HEK293T (cell line): Measurements from ENCODE around the gene OTUD3.

ENCODE experiments used
- CTCF ChIA-PET: fragments of 350-600 bp; formaldehyde crosslinking; extraction: SDS; loops from one replicate; lab custom pipeline; 2021; ENCODE audit warnings: antibody characterized with exemption, inconsistent platforms; lab: Yijun Ruan, JAX
- POLR2A ChIA-PET: fragments of 350-600 bp; formaldehyde crosslinking; extraction: SDS; loops from one replicate; lab custom pipeline; 2020; ENCODE audit warnings: antibody characterized with exemption, inconsistent platforms; lab: Yijun Ruan, JAX
- DNase-seq: peaks from one replicate; pipeline ENCODE4 v3.0.0; 2012; ENCODE audit warnings: mixed read lengths; ENCODE audit errors: extremely low spot score
- ARNT ChIP-seq: fragments of 450-650 bp; IDR thresholded peaks from 2 replicates; pipeline ENCODE4 v1.6.1; 2017; ENCODE audit warnings: mild to moderate bottlenecking
- BHLHE40 ChIP-seq: fragments of 450-650 bp; IDR thresholded peaks from 2 replicates; pipeline ENCODE4 v1.6.1; 2016; ENCODE audit warnings: mild to moderate bottlenecking, moderate library complexity, borderline replicate concordance
- CTBP1 ChIP-seq: fragments of 450-650 bp; IDR thresholded peaks from 2 replicates; pipeline ENCODE4 v1.6.1; 2016; ENCODE audit warnings: borderline replicate concordance
- ELF4 ChIP-seq: fragments of 450-650 bp; IDR thresholded peaks from 2 replicates; pipeline ENCODE4 v1.6.1; 2017; ENCODE audit warnings: antibody characterized with exemption
- FOXA1 ChIP-seq: fragments of 450-650 bp; IDR thresholded peaks from 2 replicates; pipeline ENCODE4 v1.6.1; 2016; ENCODE audit warnings: mild to moderate bottlenecking
- FOXK2 ChIP-seq: fragments of 450-650 bp; IDR thresholded peaks from 2 replicates; pipeline ENCODE4 v1.6.1; 2016; ENCODE audit warnings: mild to moderate bottlenecking
- FOXM1 ChIP-seq: fragments of 450-650 bp; IDR thresholded peaks from 2 replicates; pipeline ENCODE4 v1.6.1; 2017; ENCODE audit warnings: mild to moderate bottlenecking, borderline replicate concordance
- HDGF ChIP-seq: fragments of 450-650 bp; IDR thresholded peaks from 2 replicates; pipeline ENCODE4 v1.6.1; 2017; ENCODE audit warnings: antibody characterized with exemption, borderline replicate concordance
- L3MBTL2 ChIP-seq: fragments of 450-650 bp; conservative IDR thresholded peaks from 2 replicates; pipeline ENCODE4 v1.6.1; 2016; ENCODE audit warnings: mild to moderate bottlenecking
- LEF1 ChIP-seq: fragments of 450-650 bp; IDR thresholded peaks from 2 replicates; pipeline ENCODE4 v1.6.1; 2017; ENCODE audit warnings: mild to moderate bottlenecking, borderline replicate concordance
- NFRKB ChIP-seq: fragments of 450-650 bp; IDR thresholded peaks from 2 replicates; pipeline ENCODE4 v1.6.1; 2016; ENCODE audit warnings: mild to moderate bottlenecking, moderate library complexity
- SP1 ChIP-seq: fragments of 450-650 bp; IDR thresholded peaks from 2 replicates; pipeline ENCODE4 v1.6.1; 2017
- SUZ12 ChIP-seq: fragments of 450-650 bp; IDR thresholded peaks from 2 replicates; pipeline ENCODE4 v1.6.1; 2016; ENCODE audit warnings: mild to moderate bottlenecking
- TARDBP ChIP-seq: fragments of 450-650 bp; IDR thresholded peaks from 2 replicates; pipeline ENCODE4 v1.6.1; 2016
- ZNF384 ChIP-seq: fragments of 450-650 bp; IDR thresholded peaks from 2 replicates; pipeline ENCODE4 v1.6.1; 2016
- TF ChIP-seq, protein P1 (sequence below): fragments of 450-650 bp; IDR thresholded peaks from 2 replicates; pipeline ENCODE4 v1.6.1; 2016

The OTUD3 gene

DNA sequence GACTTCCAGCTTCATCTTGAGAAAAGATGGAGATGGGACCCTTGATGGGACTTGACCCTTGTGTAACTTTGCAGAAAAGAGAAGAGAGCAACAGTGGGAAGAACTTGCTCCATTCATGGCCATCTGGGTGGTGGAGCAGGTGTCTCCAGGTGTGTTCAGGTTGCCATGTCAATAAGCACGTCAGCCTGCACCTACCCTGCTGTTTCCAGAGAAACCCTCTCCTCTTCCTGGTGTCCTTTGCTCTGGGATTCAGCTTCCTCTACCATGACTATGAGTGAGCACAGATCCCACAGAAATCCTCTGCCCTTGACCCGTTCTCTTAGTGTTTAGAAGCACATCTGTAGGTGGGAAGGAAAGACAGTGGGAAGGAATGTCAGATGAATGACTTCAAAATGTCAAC, 21.8 kb upstream of the OTUD3 start:
- TF ChIP-seq, protein P1, sequence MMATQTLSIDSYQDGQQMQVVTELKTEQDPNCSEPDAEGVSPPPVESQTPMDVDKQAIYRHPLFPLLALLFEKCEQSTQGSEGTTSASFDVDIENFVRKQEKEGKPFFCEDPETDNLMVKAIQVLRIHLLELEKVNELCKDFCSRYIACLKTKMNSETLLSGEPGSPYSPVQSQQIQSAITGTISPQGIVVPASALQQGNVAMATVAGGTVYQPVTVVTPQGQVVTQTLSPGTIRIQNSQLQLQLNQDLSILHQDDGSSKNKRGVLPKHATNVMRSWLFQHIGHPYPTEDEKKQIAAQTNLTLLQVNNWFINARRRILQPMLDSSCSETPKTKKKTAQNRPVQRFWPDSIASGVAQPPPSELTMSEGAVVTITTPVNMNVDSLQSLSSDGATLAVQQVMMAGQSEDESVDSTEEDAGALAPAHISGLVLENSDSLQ = no peak
- TF ChIP-seq L3MBTL2 = no peak
- TF ChIP-seq SUZ12 = no peak
- no peak for TF ChIP-seq FOXM1
- TF ChIP-seq FOXA1 = no peak
- TF ChIP-seq ELF4 = no peak
- no peak for TF ChIP-seq SP1
- TF ChIP-seq NFRKB = no peak
- TF ChIP-seq FOXK2 = no peak
- no peak for TF ChIP-seq BHLHE40
- no peak for TF ChIP-seq HDGF
- no peak for TF ChIP-seq TARDBP
- TF ChIP-seq ZNF384 = no peak
- no peak for TF ChIP-seq ARNT
- TF ChIP-seq LEF1 = no peak
- TF ChIP-seq CTBP1 = no peak
- DNase-seq = no peak
- POLR2A ChIA-PET = no interaction called here
- CTCF ChIA-PET = interaction anchor here (0.6 kb wide), 1 partner anchor 211 kb away, joined by 3 read pairs; no protein-coding TSS in a partner anchor

DNA sequence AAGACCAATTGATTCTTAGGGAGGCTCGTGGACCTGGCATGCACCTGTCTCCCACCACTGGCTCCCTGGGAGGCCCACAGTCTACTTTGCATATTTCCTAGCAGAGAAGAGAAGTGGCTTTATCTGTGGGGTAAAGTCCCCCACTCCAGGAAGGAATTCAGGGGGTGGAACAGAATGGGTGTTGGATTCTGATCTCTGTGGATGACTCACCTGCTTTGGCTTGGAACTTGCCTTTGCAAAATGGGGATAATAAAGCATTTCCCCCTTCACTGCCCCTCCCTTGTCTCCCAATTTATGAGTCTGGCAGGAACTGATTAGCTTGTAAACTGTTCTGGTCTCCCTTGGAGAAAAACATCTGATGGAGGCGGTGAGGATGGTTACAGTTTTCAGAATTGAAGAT, 21.2 kb upstream of the OTUD3 start:
- DNase-seq = no peak
- POLR2A ChIA-PET = no interaction called here
- CTCF ChIA-PET = no interaction called here
- TF ChIP-seq, protein P1 = no peak
- TF ChIP-seq CTBP1 (no peak), TARDBP (no peak), FOXM1 (no peak), BHLHE40 (no peak), HDGF (no peak)

DNA sequence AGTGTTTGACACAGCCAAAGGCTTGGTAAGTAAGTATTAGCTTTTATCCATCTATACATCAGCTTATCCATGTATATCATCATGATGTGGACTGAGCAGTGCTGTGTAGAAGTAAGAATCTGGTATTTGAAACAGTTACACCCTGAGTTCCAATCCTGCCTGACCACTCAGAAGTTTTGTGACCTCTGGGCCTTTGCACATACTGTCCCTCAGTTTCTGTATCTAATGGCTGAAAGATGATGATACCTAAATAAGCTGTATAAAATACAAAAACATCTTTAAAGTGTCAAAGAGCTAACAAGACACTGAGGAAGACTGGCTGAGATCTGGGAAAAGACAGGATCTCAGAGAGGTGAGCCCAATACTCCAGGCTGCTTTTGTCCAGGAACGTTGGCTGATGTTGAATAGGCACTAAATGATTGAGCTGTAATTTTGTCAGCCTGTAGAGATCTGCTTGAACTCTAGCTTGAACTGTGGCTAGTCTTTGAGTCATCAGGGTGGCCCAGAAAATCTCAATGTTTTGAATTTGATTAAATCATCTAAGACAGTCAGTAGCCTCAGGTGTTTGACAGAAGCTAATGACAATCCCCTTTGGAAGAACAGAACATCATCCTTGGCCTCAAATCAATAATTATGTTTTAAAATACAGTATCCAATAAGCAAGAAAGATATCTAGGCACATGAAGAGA, 20.2 kb upstream of the OTUD3 start:
- ChIA-PET CTCF (interaction anchor here (0.5 kb wide), 1 partner anchor 56 kb away, joined by 3 read pairs; no protein-coding TSS in a partner anchor), POLR2A (interaction anchor here (0.8 kb wide), 1 partner anchor 20 kb away, joined by 4 read pairs; the partner anchor contains the start of gene OTUD3)
- no peak for DNase-seq
- TF ChIP-seq TARDBP = no peak
- no peak for TF ChIP-seq FOXA1
- TF ChIP-seq CTBP1 = no peak
- no peak for TF ChIP-seq FOXM1
- TF ChIP-seq, protein P1 = no peak
- TF ChIP-seq ZNF384 = no peak
- TF ChIP-seq ARNT = no peak
- no peak for TF ChIP-seq FOXK2
- TF ChIP-seq ELF4 = no peak
- no peak for TF ChIP-seq SP1
- TF ChIP-seq NFRKB = no peak

DNA sequence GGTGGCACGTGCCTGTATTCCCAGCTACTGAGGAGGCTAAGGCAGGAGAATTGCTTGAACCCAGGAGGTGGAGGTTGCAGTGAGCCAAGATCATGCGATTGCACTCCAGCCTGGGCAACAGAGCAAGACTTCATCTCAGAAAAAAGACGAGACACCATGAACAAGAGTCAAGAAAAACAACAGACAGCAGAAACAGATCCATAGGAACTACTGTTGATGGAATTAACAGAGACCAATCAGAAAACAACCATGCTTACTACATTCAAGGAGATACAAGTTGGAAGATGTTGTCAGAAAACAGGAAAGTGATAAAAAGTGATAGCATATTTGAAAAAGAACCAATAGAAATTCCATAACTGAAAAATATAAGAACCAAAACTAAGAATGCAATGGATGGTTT, 19.3 kb upstream of the OTUD3 start:
- no peak for DNase-seq
- ChIA-PET POLR2A (no interaction called here), CTCF (no interaction called here)
- TF ChIP-seq SP1 (no peak), FOXM1 (no peak), ZNF384 (no peak), FOXA1 (no peak), SUZ12 (no peak), LEF1 (no peak)

DNA sequence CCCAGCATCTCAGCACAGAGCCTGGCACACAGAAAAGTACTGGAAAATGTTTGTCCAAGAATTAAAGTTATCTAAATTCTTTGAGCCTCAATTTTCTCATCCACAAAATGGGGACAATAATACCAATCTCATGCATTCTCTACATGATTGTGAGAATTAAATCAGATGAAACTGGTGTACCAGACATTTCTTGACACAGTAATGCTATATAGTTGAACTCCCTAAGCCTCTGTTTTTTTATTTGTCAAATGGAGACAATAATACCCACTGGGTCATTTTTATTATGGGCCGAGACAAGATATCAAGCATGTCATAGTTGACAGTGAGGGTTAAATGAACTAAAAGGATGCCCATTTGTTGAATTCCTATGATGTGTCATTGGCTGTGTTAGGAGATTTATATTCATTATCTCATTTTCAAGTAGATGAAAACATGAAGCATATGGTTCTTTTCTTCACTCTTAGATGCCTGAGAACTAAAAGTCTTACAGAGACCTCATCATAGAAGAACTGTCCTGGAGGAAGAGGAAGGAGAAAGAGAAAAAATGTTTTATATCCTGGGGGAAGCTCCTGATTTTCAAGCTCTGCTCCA, 17.5 kb upstream of the OTUD3 start:
- no peak for DNase-seq
- ChIA-PET POLR2A (no interaction called here), CTCF (no interaction called here)
- TF ChIP-seq TARDBP (no peak), LEF1 (no peak), HDGF (no peak)

DNA sequence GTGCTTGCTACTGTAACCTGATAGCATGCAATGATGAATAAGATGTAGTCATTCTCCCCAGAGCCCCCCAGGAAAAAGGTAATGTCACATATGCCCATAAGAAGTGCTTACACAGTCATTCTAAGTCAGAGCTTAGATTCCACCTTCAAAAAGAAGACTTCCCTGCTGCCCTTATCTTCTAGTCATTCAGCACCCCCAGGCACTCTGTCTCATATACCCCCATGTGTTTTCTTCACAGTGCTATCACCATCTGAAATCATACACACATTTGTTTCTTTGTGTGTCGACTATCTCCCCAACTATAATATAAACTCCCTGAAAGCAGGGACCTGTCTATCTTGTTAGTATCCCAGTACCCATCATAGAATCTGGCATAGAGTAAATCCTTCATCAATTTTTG, 16.2 kb upstream of the OTUD3 start:
- POLR2A ChIA-PET = interaction anchor here (1.1 to 2.2 kb wide), 2 partner anchors 10 to 16 kb away, joined by 3 to 11 read pairs; partner anchors contain the start of gene OTUD3
- CTCF ChIA-PET = interaction anchor here (1.5 kb wide), 1 partner anchor 16 kb away, joined by 7 read pairs; the partner anchor contains the start of gene OTUD3
- TF ChIP-seq L3MBTL2 (no peak), SP1 (no peak), ZNF384 (no peak)
- TF ChIP-seq, protein P1 = no peak
- DNase-seq = no peak
